Measurements from ENCODE around the gene SERPINB6. TPM values are rescaled to one million over a fixed set of nuclear protein-coding genes. Genes with fewer than 3 reads are reported as not detected.
A peak's percentile ranks its signal among the peaks of the same experiment; 100 is the strongest.

SERPINB6 gene
- total and polyA plus RNA-seq, 9 of the 15 experiments (the other 6 are each of a cell fraction or from before 2014, with no cell fraction given), result 86.6 to 211 (median 143) TPM

DNA sequence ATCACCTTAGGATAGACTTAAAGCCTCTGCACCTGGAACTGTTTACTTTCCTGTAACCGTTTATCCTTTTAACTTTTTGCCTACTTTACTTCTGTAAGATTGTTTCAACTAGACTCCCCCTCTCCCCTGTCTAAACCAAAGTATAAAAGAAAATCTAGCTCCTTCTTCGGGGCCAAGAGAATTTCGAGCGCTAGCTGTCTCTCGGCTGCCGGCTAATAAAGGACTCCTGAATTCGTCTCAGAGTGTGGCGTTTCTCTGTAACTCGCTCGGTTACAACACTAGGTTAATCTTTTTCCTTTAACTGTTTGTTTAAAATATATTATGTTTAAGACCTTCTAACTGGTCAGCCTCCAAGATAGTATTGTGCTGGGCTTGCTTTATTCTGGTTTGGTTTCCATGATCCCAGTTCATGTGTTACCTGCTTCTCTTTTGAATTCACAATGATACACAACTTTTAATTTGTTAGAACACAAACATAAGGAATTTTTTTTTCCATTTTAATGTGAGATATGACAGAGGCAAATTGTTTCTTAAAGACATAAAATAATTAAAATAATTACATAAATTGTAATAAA lies 19.7 kb upstream of the SERPINB6 start (continued):
- TF ChIP-seq ARID4B (CRISPR knock-in tag; IDR thresholded peaks at IDR 0.05) (no peak), ZZZ3 (IDR thresholded peaks at IDR 0.05) (no peak), ARHGAP35 (IDR thresholded peaks at IDR 0.05; ENCODE audit: partially characterized antibody) (no peak), HDAC1 (IDR thresholded peaks at IDR 0.05) (no peak; a peak in 1 of 4 replicates), TBL1XR1 (IDR thresholded peaks at IDR 0.05; ENCODE audit: low read length in 2 of 2) (0 out of 4 replicates have a peak, but pooled peaks of 1 of the 2 experiments have one; percentile 7), ZNF766 (CRISPR knock-in tag; conservative IDR thresholded peaks at IDR 0.05) (0 out of 2 replicates have a peak, but pooled peaks have one; percentile 47), MYC (IDR thresholded peaks at IDR 0.05; ENCODE audit: low read depth, low read length) (peak; percentile 11; the same call in 1 of the 2 replicates), MYC (CRISPR knock-in tag; IDR thresholded peaks at IDR 0.05; ENCODE audit: borderline replicate concordance, low read depth) (no peak), PHB2 (IDR thresholded peaks at IDR 0.05; ENCODE audit: low read depth) (no peak), HMBOX1 (IDR thresholded peaks at IDR 0.05) (peak; percentile 97), NR2C1 (IDR thresholded peaks at IDR 0.05) (no peak), NR2C1 (tag; IDR thresholded peaks at IDR 0.05) (no peak), ZBTB7A (IDR thresholded peaks at IDR 0.05; ENCODE audit: borderline replicate concordance, control insufficient read depth, low read depth, low read length) (no peak), ETV1 (tag; conservative IDR thresholded peaks at IDR 0.05; ENCODE audit: low read depth) (no peak), PRPF4 (IDR thresholded peaks at IDR 0.05; ENCODE audit: insufficient read depth, low read depth, low read length, poor library complexity, severe bottlenecking) (no peak), HDAC3 (IDR thresholded peaks at IDR 0.05; ENCODE audit: borderline replicate concordance, partially characterized antibody) (peak; percentile 15), PHF8 (IDR thresholded peaks at IDR 0.05; ENCODE audit: borderline replicate concordance, low read length) (peak; percentile 19; the same call in 1 of the 2 replicates), RCOR1 (IDR thresholded peaks at IDR 0.05; ENCODE audit: borderline replicate concordance in 1 of 2, low read depth in 2 of 2, low read length in 2 of 2) (no peak)
- TF ChIP-seq, protein P1, sequence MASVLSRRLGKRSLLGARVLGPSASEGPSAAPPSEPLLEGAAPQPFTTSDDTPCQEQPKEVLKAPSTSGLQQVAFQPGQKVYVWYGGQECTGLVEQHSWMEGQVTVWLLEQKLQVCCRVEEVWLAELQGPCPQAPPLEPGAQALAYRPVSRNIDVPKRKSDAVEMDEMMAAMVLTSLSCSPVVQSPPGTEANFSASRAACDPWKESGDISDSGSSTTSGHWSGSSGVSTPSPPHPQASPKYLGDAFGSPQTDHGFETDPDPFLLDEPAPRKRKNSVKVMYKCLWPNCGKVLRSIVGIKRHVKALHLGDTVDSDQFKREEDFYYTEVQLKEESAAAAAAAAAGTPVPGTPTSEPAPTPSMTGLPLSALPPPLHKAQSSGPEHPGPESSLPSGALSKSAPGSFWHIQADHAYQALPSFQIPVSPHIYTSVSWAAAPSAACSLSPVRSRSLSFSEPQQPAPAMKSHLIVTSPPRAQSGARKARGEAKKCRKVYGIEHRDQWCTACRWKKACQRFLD (CRISPR knock-in tag; IDR thresholded peaks at IDR 0.05), result peak; percentile 12; the same call in 1 of the 2 replicates

All from K562 (cell line).